ENCODE data around the gene KDM1B. TPM values are rescaled to one million over a fixed set of nuclear protein-coding genes. Genes with fewer than 3 reads are reported as not detected.
"Not testable (repeated sequence)": the region's sequence is repeated elsewhere in the genome, so short reads cannot be mapped to it uniquely, and the experiment has no call there.

KDM1B gene
- polyA plus RNA-seq, 4 donors = 7.0 to 12.1 (median 9.6) TPM

DNA sequence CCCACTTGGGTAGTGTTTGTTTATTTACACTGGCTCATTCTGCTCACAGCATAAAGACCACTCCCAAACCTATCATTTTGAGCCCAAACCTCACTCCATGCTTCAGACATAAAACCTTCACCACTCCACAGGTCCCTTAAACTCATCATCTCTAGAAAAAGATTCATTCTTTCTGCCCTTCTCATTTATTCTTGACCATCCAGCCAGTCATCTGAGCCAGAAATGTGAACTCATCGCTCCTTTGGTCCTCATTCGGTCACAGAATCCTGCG lies 12.7 kb upstream of the KDM1B start:
- DNase-seq (no peak), FAIRE-seq (no peak)
- Histone ChIP-seq H3K27ac (ENCODE audit: low read depth in 1 of 3, low read length in 2 of 3) (no peak overlapping the region), H3K27me3 (ENCODE audit: control insufficient read depth in 3 of 3, insufficient read depth in 3 of 3, low read length in 3 of 3) (no peaks in the 10 kb centered on the region), H3K4me3 (ENCODE audit: low read depth in 1 of 3, low read length in 3 of 3) (no peak overlapping the region), H3K4me1 (ENCODE audit: control insufficient read depth in 3 of 3, insufficient read depth in 2 of 3, low read depth in 1 of 3, low read length in 2 of 3) (peaks cover 0 to 2% (median 2%) of the 10 kb centered on the region in 3 donors), H3K9me3 (ENCODE audit: control insufficient read depth in 2 of 2, insufficient read depth in 1 of 2, low read depth in 1 of 2, low read length in 1 of 2) (no peaks in the 10 kb centered on the region), H3K36me3 (ENCODE audit: control insufficient read depth in 3 of 3, insufficient read depth in 2 of 3, low read depth in 1 of 3, low read length in 3 of 3) (peaks cover 10 to 33% (median 19%) of the 10 kb centered on the region in 3 donors)
- whole genome bisulfite sequencing, 3 donors = 95 to 98% (median 97%) methylated on average over 3 of the region's 3 CpGs

GRCh38 chr6:18147160-18147559 lies 8.1 kb upstream of the KDM1B start:
- Histone ChIP-seq H3K4me3 (ENCODE audit: low read depth in 1 of 3, low read length in 3 of 3) (no peak overlapping the region), H3K27ac (ENCODE audit: low read depth in 1 of 3, low read length in 2 of 3) (peak overlapping the region in 1 of 3 donors; percentile 81), H3K9me3 (ENCODE audit: control insufficient read depth in 2 of 2, insufficient read depth in 1 of 2, low read depth in 1 of 2, low read length in 1 of 2) (no peaks in the 10 kb centered on the region), H3K4me1 (ENCODE audit: control insufficient read depth in 3 of 3, insufficient read depth in 2 of 3, low read depth in 1 of 3, low read length in 2 of 3) (peaks cover 0 to 5% (median 0%) of the 10 kb centered on the region in 3 donors), H3K27me3 (ENCODE audit: control insufficient read depth in 3 of 3, insufficient read depth in 3 of 3, low read length in 3 of 3) (no peaks in the 10 kb centered on the region), H3K36me3 (ENCODE audit: control insufficient read depth in 3 of 3, insufficient read depth in 2 of 3, low read depth in 1 of 3, low read length in 3 of 3) (peaks cover 5 to 13% (median 9%) of the 10 kb centered on the region in 3 donors)
- FAIRE-seq = peak; percentile 71
- 5 to 55% (median 19%) methylated on average over 2 of the region's 2 CpGs for WGBS, 3 donors
- DNase-seq = peak; percentile 74 to 80

GRCh38 chr6:18147616-18148015 lies 7.6 kb upstream of the KDM1B start:
- H3K36me3 ChIP-seq (ENCODE audit: control insufficient read depth in 3 of 3, insufficient read depth in 2 of 3, low read depth in 1 of 3, low read length in 3 of 3) = peaks cover 5 to 9% (median 6%) of the 10 kb centered on the region in 3 donors
- H3K4me3 ChIP-seq (ENCODE audit: low read depth in 1 of 3, low read length in 3 of 3) = no peak overlapping the region
- peaks cover 0 to 5% (median 0%) of the 10 kb centered on the region in 3 donors for H3K4me1 ChIP-seq (ENCODE audit: control insufficient read depth in 3 of 3, insufficient read depth in 2 of 3, low read depth in 1 of 3, low read length in 2 of 3)
- H3K27ac ChIP-seq (ENCODE audit: low read depth in 1 of 3, low read length in 2 of 3) = peak overlapping the region in 2 of 3 donors; percentile 11 to 81
- H3K9me3 ChIP-seq (ENCODE audit: control insufficient read depth in 2 of 2, insufficient read depth in 1 of 2, low read depth in 1 of 2, low read length in 1 of 2) = no peaks in the 10 kb centered on the region
- H3K27me3 ChIP-seq (ENCODE audit: control insufficient read depth in 3 of 3, insufficient read depth in 3 of 3, low read length in 3 of 3) = no peaks in the 10 kb centered on the region
- DNase-seq = peak in 1 of 2 donors; percentile 43
- WGBS, 3 donors = 28 to 80% (median 65%) methylated on average over 2 of the region's 2 CpGs
- no peak for FAIRE-seq

GRCh38 chr6:18148304-18149025 lies 6.8 kb upstream of the KDM1B start:
- Histone ChIP-seq H3K27ac (ENCODE audit: low read depth in 1 of 3, low read length in 2 of 3) (peak overlapping the region in 2 of 3 donors; percentile 21 to 81), H3K4me3 (ENCODE audit: low read depth in 1 of 3, low read length in 3 of 3) (no peak overlapping the region), H3K36me3 (ENCODE audit: control insufficient read depth in 3 of 3, insufficient read depth in 2 of 3, low read depth in 1 of 3, low read length in 3 of 3) (peaks cover 0 to 5% (median 0%) of the 10 kb centered on the region in 3 donors), H3K27me3 (ENCODE audit: control insufficient read depth in 3 of 3, insufficient read depth in 3 of 3, low read length in 3 of 3) (no peaks in the 10 kb centered on the region), H3K4me1 (ENCODE audit: control insufficient read depth in 3 of 3, insufficient read depth in 2 of 3, low read depth in 1 of 3, low read length in 2 of 3) (peaks cover 0 to 7% (median 0%) of the 10 kb centered on the region in 3 donors), H3K9me3 (ENCODE audit: control insufficient read depth in 2 of 2, insufficient read depth in 1 of 2, low read depth in 1 of 2, low read length in 1 of 2) (no peaks in the 10 kb centered on the region)
- FAIRE-seq (no peak), DNase-seq (peak; percentile 85 to 92)
- WGBS, 3 donors = 35 to 77% (median 53%) methylated on average over 5 of the region's 5 CpGs

DNA sequence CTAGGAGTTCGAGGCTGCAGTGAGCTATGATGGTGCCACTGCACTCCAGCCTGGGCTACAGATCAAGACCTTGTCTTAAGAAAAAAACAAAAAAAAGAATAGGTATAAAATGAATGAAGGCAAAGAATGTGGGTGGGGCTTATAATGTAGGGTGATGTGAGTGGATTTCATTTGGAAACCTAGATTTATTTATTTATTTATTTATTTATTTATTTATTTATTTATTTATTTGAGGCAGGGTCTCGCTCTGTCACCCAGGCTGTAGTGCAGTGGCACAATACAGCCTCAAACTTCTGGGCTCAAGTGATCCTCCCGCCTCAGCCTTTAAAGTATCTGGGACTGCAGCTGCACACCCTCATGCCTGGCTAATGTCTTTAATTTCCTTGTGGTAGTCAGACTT lies 3.8 kb upstream of the KDM1B start:
- peaks cover 0 to 15% (median 0%) of the 10 kb centered on the region in 3 donors for H3K4me1 ChIP-seq (ENCODE audit: control insufficient read depth in 3 of 3, insufficient read depth in 2 of 3, low read depth in 1 of 3, low read length in 2 of 3)
- not testable (repeated sequence) for H3K9me3 ChIP-seq (ENCODE audit: control insufficient read depth in 2 of 2, insufficient read depth in 1 of 2, low read depth in 1 of 2, low read length in 1 of 2); H3K27ac ChIP-seq (ENCODE audit: low read depth in 1 of 3, low read length in 2 of 3); FAIRE-seq; H3K36me3 ChIP-seq (ENCODE audit: control insufficient read depth in 3 of 3, insufficient read depth in 2 of 3, low read depth in 1 of 3, low read length in 3 of 3); H3K27me3 ChIP-seq (ENCODE audit: control insufficient read depth in 3 of 3, insufficient read depth in 3 of 3, low read length in 3 of 3); H3K4me3 ChIP-seq (ENCODE audit: low read depth in 1 of 3, low read length in 3 of 3); DNase-seq
- 94 to 100% (median 98%) methylated on average over 3 of the region's 3 CpGs for WGBS, 3 donors

GRCh38 chr6:18151801-18152200 lies 3.4 kb upstream of the KDM1B start:
- FAIRE-seq = no peak
- DNase-seq = no peak
- Histone ChIP-seq H3K4me3 (ENCODE audit: low read depth in 1 of 3, low read length in 3 of 3) (no peak overlapping the region), H3K27ac (ENCODE audit: low read depth in 1 of 3, low read length in 2 of 3) (no peak overlapping the region), H3K27me3 (ENCODE audit: control insufficient read depth in 3 of 3, insufficient read depth in 3 of 3, low read length in 3 of 3) (no peaks in the 10 kb centered on the region), H3K36me3 (ENCODE audit: control insufficient read depth in 3 of 3, insufficient read depth in 2 of 3, low read depth in 1 of 3, low read length in 3 of 3) (peaks cover 0 to 5% (median 0%) of the 10 kb centered on the region in 3 donors), H3K9me3 (ENCODE audit: control insufficient read depth in 2 of 2, insufficient read depth in 1 of 2, low read depth in 1 of 2, low read length in 1 of 2) (no peaks in the 10 kb centered on the region), H3K4me1 (ENCODE audit: control insufficient read depth in 3 of 3, insufficient read depth in 2 of 3, low read depth in 1 of 3, low read length in 2 of 3) (peaks cover 0 to 15% (median 0%) of the 10 kb centered on the region in 3 donors)
- 70 to 86% (median 83%) methylated on average over 3 of the region's 3 CpGs for WGBS, 3 donors

DNA sequence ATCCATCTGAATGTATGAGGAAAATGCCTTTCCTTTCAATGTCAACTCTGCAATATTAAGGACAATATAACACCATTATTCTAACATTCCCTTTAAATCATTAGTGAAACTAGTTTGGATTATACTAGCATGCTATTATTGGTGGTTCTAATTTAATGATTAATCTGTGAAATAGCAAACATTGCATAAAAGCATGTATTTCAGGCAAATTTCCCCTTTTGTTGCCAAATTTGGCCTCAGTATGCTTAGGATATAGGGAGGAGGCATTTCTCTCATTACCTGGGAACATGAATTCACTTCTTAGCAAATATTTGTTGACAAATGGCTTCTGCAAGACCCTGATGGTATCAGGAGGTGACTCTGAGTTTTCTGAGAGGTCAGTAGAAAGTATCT lies 1.9 kb upstream of the KDM1B start:
- Histone ChIP-seq H3K27me3 (ENCODE audit: control insufficient read depth in 3 of 3, insufficient read depth in 3 of 3, low read length in 3 of 3) (no peaks in the 10 kb centered on the region), H3K36me3 (ENCODE audit: control insufficient read depth in 3 of 3, insufficient read depth in 2 of 3, low read depth in 1 of 3, low read length in 3 of 3) (peaks cover 0 to 5% (median 0%) of the 10 kb centered on the region in 3 donors), H3K9me3 (ENCODE audit: control insufficient read depth in 2 of 2, insufficient read depth in 1 of 2, low read depth in 1 of 2, low read length in 1 of 2) (no peaks in the 10 kb centered on the region), H3K4me1 (ENCODE audit: control insufficient read depth in 3 of 3, insufficient read depth in 2 of 3, low read depth in 1 of 3, low read length in 2 of 3) (peaks cover 0 to 13% (median 0%) of the 10 kb centered on the region in 3 donors), H3K27ac (ENCODE audit: low read depth in 1 of 3, low read length in 2 of 3) (no peak overlapping the region), H3K4me3 (ENCODE audit: low read depth in 1 of 3, low read length in 3 of 3) (peak overlapping the region in 1 of 3 donors; percentile 31)
- DNase-seq (no peak), FAIRE-seq (no peak)

DNA sequence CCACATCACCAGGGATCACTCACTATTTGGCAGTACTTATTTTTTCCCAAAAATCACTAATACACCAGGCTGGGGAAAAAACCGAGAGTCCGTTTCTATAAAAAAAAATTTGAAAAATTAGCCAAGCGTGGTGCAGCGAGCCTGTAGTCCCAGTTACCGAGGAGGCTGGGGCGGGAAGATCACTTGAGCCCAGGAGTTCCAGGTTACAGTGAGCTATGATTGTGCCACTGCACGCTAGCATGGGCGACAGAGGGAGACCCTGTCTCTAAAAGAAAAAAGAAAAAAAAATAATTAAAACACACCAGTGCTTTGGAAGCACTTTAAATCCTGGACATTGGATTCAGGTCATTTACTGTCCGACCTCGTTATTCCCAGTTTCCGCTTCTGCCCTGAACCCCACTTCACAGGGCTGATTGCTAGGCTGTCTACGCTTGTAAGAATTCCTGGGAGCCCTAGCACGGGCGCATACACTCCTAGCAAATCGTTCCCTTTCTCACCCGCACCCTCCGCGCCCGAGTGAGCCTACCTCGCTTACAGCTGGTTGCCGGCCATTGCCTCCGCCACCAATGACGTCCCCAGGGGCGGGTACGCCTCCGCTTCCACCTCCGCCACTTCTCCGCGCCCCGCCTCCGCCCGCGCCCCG lies 594 bp upstream of the KDM1B start, which contains the start of gene TPMT:
Gene TPMT, minus strand, starts transcription at position 571 of the 643 bp plus-strand sequence. CDS start 5,950 bp downstream, outside the sequence.
- H3K4me3 ChIP-seq (ENCODE audit: low read depth in 1 of 3, low read length in 3 of 3) = peak within 1 kb of the TSS; percentile 94 to 99 (median 99)
- H3K9me3 ChIP-seq (ENCODE audit: control insufficient read depth in 2 of 2, insufficient read depth in 1 of 2, low read depth in 1 of 2, low read length in 1 of 2) = no peaks in the 10 kb centered on the region
- peak within 1 kb of the TSS; percentile 96 to 99 (median 97) for H3K27ac ChIP-seq (ENCODE audit: low read depth in 1 of 3, low read length in 2 of 3)
- DNase-seq = no peak
- peaks cover 0 to 2% (median 0%) of the 10 kb centered on the region in 3 donors for H3K36me3 ChIP-seq (ENCODE audit: control insufficient read depth in 3 of 3, insufficient read depth in 2 of 3, low read depth in 1 of 3, low read length in 3 of 3)
- peaks cover 0 to 10% (median 0%) of the 10 kb centered on the region in 3 donors for H3K4me1 ChIP-seq (ENCODE audit: control insufficient read depth in 3 of 3, insufficient read depth in 2 of 3, low read depth in 1 of 3, low read length in 2 of 3)
- FAIRE-seq = no peak
- no peaks in the 10 kb centered on the region for H3K27me3 ChIP-seq (ENCODE audit: control insufficient read depth in 3 of 3, insufficient read depth in 3 of 3, low read length in 3 of 3)
- WGBS, 3 donors = 0 to 1% (median 1%) methylated on average over 24 to 34 of the region's 34 CpGs

Data from small intestine (tissue), 7 donors.